WTC11 (cell line): ENCODE data around the gene SLC19A1. TPM values are rescaled to one million over a fixed set of nuclear protein-coding genes. Genes with fewer than 3 reads are reported as not detected.

ENCODE experiments used
- ATAC-seq: fragments of 200-7000 bp; cut with Tn5 transposase; 2 replicates; pipeline ENCODE4 v1.10.0; 2021; ENCODE audit warnings: mild to moderate bottlenecking, moderate library complexity
- CTCF ChIA-PET: fragments of 300-600 bp; sonication (Branson Sonifier 250); formaldehyde crosslinking; loops from one replicate; lab custom pipeline; 2021; ENCODE audit warnings: antibody characterized with exemption; lab: Charles Lee
- POLR2A ChIA-PET: fragments of 350-600 bp; sonication (Branson Sonifier 250); formaldehyde crosslinking; loops from one replicate; lab custom pipeline; 2021; ENCODE audit warnings: antibody characterized with exemption; lab: Charles Lee
- DNase-seq: peaks from one replicate; pipeline ENCODE4 v3.0.0; 2021; ENCODE audit warnings: low spot score
- H3K27ac Mint-ChIP-seq: 2 replicates; pipeline ENCODE4 v1.8.0; 2021; ENCODE audit warnings: mixed read lengths
- H3K27me3 Mint-ChIP-seq: 2 replicates; pipeline ENCODE4 v1.8.0; 2021; ENCODE audit warnings: low read depth, mild to moderate bottlenecking, moderate library complexity, mixed read lengths
- H3K36me3 Mint-ChIP-seq: 2 replicates; pipeline ENCODE4 v1.8.0; 2021; ENCODE audit warnings: mixed read lengths
- H3K4me1 Mint-ChIP-seq: 2 replicates; pipeline ENCODE4 v1.8.0; 2022; ENCODE audit warnings: mixed read lengths
- H3K4me3 Mint-ChIP-seq: 2 replicates; pipeline ENCODE4 v1.8.0; 2021; ENCODE audit warnings: mild to moderate bottlenecking, moderate library complexity, mixed read lengths
- H3K9me3 Mint-ChIP-seq: 2 replicates; pipeline ENCODE4 v1.8.0; 2021; ENCODE audit warnings: mixed read lengths
- ATF1 ChIP-seq: sonication (generic); formaldehyde crosslinking; IDR thresholded peaks from 2 replicates; pipeline ENCODE4 v1.8.1; 2023; ENCODE audit warnings: mild to moderate bottlenecking, moderate library complexity, missing genetic modification reagents
- CREB1 ChIP-seq: sonication (generic); formaldehyde crosslinking; IDR thresholded peaks from 2 replicates; pipeline ENCODE4 v1.8.0; 2023; ENCODE audit warnings: mild to moderate bottlenecking, missing genetic modification reagents
- CREM ChIP-seq: sonication (generic); formaldehyde crosslinking; IDR thresholded peaks from 2 replicates; pipeline ENCODE4 v1.8.1; 2022; ENCODE audit warnings: mild to moderate bottlenecking, missing genetic modification reagents, moderate library complexity
- FOXK1 ChIP-seq: sonication (generic); formaldehyde crosslinking; IDR thresholded peaks from 2 replicates; pipeline ENCODE4 v1.8.0; 2022; ENCODE audit warnings: mild to moderate bottlenecking, moderate library complexity, missing genetic modification reagents
- GABPB1 ChIP-seq: sonication (generic); formaldehyde crosslinking; IDR thresholded peaks from 2 replicates; pipeline ENCODE4 v1.8.1; 2023; ENCODE audit warnings: mild to moderate bottlenecking, missing genetic modification reagents
- GRHL2 ChIP-seq: fragments of 250-450 bp; sonication (Bioruptor Pico); IDR thresholded peaks from 2 replicates; pipeline ENCODE4 v1.8.0; 2022; ENCODE audit warnings: mild to moderate bottlenecking, moderate library complexity; ENCODE audit not compliant: insufficient replicate concordance, severe bottlenecking
- GTF2I ChIP-seq: fragments of 250-450 bp; sonication (Bioruptor Pico); conservative IDR thresholded peaks from 2 replicates; pipeline ENCODE4 v1.4.0; 2021; ENCODE audit warnings: mild to moderate bottlenecking
- HMGA2 ChIP-seq: fragments of 250-450 bp; sonication (Bioruptor Pico); IDR thresholded peaks from 2 replicates; pipeline ENCODE4 v1.4.0; 2021; ENCODE audit warnings: mild to moderate bottlenecking, moderate library complexity
- JUN ChIP-seq: sonication (generic); formaldehyde crosslinking; IDR thresholded peaks from 2 replicates; pipeline ENCODE4 v1.8.0; 2023; ENCODE audit warnings: mild to moderate bottlenecking, missing genetic modification reagents
- MAX ChIP-seq: sonication (generic); formaldehyde crosslinking; IDR thresholded peaks from 2 replicates; pipeline ENCODE4 v1.8.0; 2022; ENCODE audit warnings: mild to moderate bottlenecking, missing genetic modification reagents
- NFYB ChIP-seq: sonication (generic); formaldehyde crosslinking; conservative IDR thresholded peaks from 2 replicates; pipeline ENCODE4 v1.8.0; 2022; ENCODE audit warnings: low read depth, missing genetic modification reagents
- NR3C1 ChIP-seq: sonication (generic); formaldehyde crosslinking; conservative IDR thresholded peaks from 2 replicates; pipeline ENCODE4 v1.8.1; 2023; ENCODE audit warnings: low read depth, mild to moderate bottlenecking, missing genetic modification reagents
- OVOL2 ChIP-seq: fragments of 250-450 bp; sonication (Bioruptor Pico); IDR thresholded peaks from 2 replicates; pipeline ENCODE4 v1.9.0; 2021; ENCODE audit warnings: mild to moderate bottlenecking, borderline replicate concordance
- SMAD3 ChIP-seq: sonication (generic); formaldehyde crosslinking; IDR thresholded peaks from 2 replicates; pipeline ENCODE4 v1.8.0; 2022; ENCODE audit warnings: missing genetic modification reagents, mild to moderate bottlenecking, borderline replicate concordance
- TEAD4 ChIP-seq: sonication (generic); formaldehyde crosslinking; IDR thresholded peaks from 2 replicates; pipeline ENCODE4 v1.8.0; 2022; ENCODE audit warnings: mild to moderate bottlenecking, missing genetic modification reagents
- TP53 ChIP-seq: sonication (generic); formaldehyde crosslinking; IDR thresholded peaks from 2 replicates; pipeline ENCODE4 v1.8.1; 2023; ENCODE audit warnings: mild to moderate bottlenecking, missing genetic modification reagents
- ZNF232 ChIP-seq: sonication (generic); formaldehyde crosslinking; IDR thresholded peaks from 2 replicates; pipeline ENCODE4 v1.8.0; 2022; ENCODE audit warnings: mild to moderate bottlenecking, missing genetic modification reagents
- ZNF416 ChIP-seq: fragments of 250-450 bp; sonication (Bioruptor Pico); IDR thresholded peaks from 2 replicates; pipeline ENCODE4 v1.9.0; 2021; ENCODE audit warnings: mild to moderate bottlenecking, inconsistent platforms
- ZNF512 ChIP-seq: sonication (generic); formaldehyde crosslinking; IDR thresholded peaks from 2 replicates; pipeline ENCODE4 v1.8.1; 2022; ENCODE audit warnings: missing genetic modification reagents, borderline replicate concordance
- ZNF671 ChIP-seq: fragments of 250-450 bp; sonication (Bioruptor Pico); IDR thresholded peaks from 2 replicates; pipeline ENCODE4 v1.8.0; 2021; ENCODE audit warnings: mild to moderate bottlenecking
- total RNA-seq: library from RNA; stranded (reverse); gene quantifications from 3 replicates; pipeline ENCODE4 v1.2.3, GENCODE V29; 2021

The SLC19A1 gene
- total RNA-seq, 1 experiment from 2014 or later, result 29.8 TPM

GRCh38 chr21:45454926-45455673 lies 87.1 kb downstream of the SLC19A1 start:
- ChIA-PET POLR2A (no interaction called here), CTCF (interaction anchor here (1.0 kb wide), 1 partner anchor 146 kb away, joined by 3 read pairs; no protein-coding TSS in a partner anchor)
- no peak for TF ChIP-seq ZNF416 (CRISPR knock-in tag)
- no peak for TF ChIP-seq GRHL2 (CRISPR knock-in tag)
- TF ChIP-seq ZNF671 (CRISPR knock-in tag), result no peak
- no peak for TF ChIP-seq GTF2I (CRISPR knock-in tag)
- TF ChIP-seq OVOL2 (CRISPR knock-in tag), result no peak
- TF ChIP-seq HMGA2 (CRISPR knock-in tag), result no peak
- TF ChIP-seq MAX (CRISPR knock-in tag), result no peak
- no peak for TF ChIP-seq NFYB (CRISPR knock-in tag)
- no peak for TF ChIP-seq NR3C1
- TF ChIP-seq CREB1 (CRISPR knock-in tag), result no peak
- TF ChIP-seq ZNF512 (CRISPR knock-in tag), result no peak
- Mint-ChIP-seq H3K4me3 (no peak overlapping the region), H3K27me3 (no peaks in the 10 kb centered on the region), H3K9me3 (peaks cover 14% of the 10 kb centered on the region), H3K36me3 (peaks cover 11% of the 10 kb centered on the region; the same call in 1 of the 2 replicates), H3K27ac (no peak overlapping the region; the same call in 1 of the 2 replicates), H3K4me1 (peaks cover 3% of the 10 kb centered on the region; the same call in 1 of the 2 replicates)
- ATAC-seq, result peak; percentile 27; the same call in 1 of the 2 replicates
- no peak for DNase-seq

- Mint-ChIP-seq H3K27me3 (no peaks in the 10 kb centered on the region), H3K4me3 (no peak overlapping the region), H3K4me1 (peaks cover 3% of the 10 kb centered on the region; the same call in 1 of the 2 replicates), H3K36me3 (peaks cover 11% of the 10 kb centered on the region; the same call in 1 of the 2 replicates), H3K9me3 (peaks cover 14% of the 10 kb centered on the region), H3K27ac (peak overlapping the region; percentile 36)
- TF ChIP-seq GRHL2 (CRISPR knock-in tag) (no peak), GABPB1 (CRISPR knock-in tag) (no peak), FOXK1 (CRISPR knock-in tag) (no peak), TP53 (CRISPR knock-in tag) (no peak), CREM (CRISPR knock-in tag) (no peak), TEAD4 (no peak), NR3C1 (no peak), OVOL2 (CRISPR knock-in tag) (no peak), ZNF232 (no peak), CREB1 (CRISPR knock-in tag) (no peak), SMAD3 (no peak), JUN (CRISPR knock-in tag) (no peak), ATF1 (no peak)
- POLR2A ChIA-PET, result no interaction called here
- CTCF ChIA-PET, result interaction anchor here (1.0 kb wide), 1 partner anchor 15 kb away, joined by 4 read pairs; no protein-coding TSS in a partner anchor
- ATAC-seq, result no peak
- no peak for DNase-seq
Observed at GRCh38 chr21:45454060-45454925, 87.9 kb downstream of the SLC19A1 start.
